GM12878 (cell line): ENCODE results near the gene CD164L2. TPM values are rescaled to one million over a fixed set of nuclear protein-coding genes. Genes with fewer than 3 reads are reported as not detected.

ENCODE experiments used
- BCLAF1 ChIP-seq: fragments of 450-650 bp; IDR thresholded peaks from 2 replicates; pipeline ENCODE4 v1.6.1; 2017; ENCODE audit warnings: antibody characterized with exemption, mild to moderate bottlenecking, moderate library complexity
- HDAC2 ChIP-seq: fragments of 200-600 bp; sonication (generic); IDR thresholded peaks from 2 replicates; pipeline ENCODE4 v1.6.1; 2017
- IKZF2 ChIP-seq, 2 experiments: fragments of 450-650 bp; IDR thresholded peaks; 2 replicates each; pipeline ENCODE4 v1.6.1; 2017; ENCODE audit warnings: mild to moderate bottlenecking in 2 of 2, moderate library complexity in 2 of 2
- JUNB ChIP-seq: IDR thresholded peaks from 2 replicates; pipeline ENCODE4 v1.6.1; 2016; ENCODE audit warnings: antibody characterized with exemption, mild to moderate bottlenecking
- MEF2A ChIP-seq: IDR thresholded peaks from 2 replicates; pipeline ENCODE4 v1.6.1; 2011; ENCODE audit warnings: low read depth, mild to moderate bottlenecking, low read length, moderate library complexity; ENCODE audit not compliant: insufficient read depth
- MTA2 ChIP-seq: fragments of 450-650 bp; IDR thresholded peaks from 2 replicates; pipeline ENCODE4 v1.6.1; 2016; ENCODE audit warnings: low read depth, mild to moderate bottlenecking, moderate library complexity
- NFYA ChIP-seq: IDR thresholded peaks from 2 replicates; pipeline ENCODE4 v1.6.1; 2011; ENCODE audit warnings: low read depth, mild to moderate bottlenecking, low read length, improper control_type of control experiment, borderline replicate concordance
- SKIL ChIP-seq: fragments of 450-650 bp; IDR thresholded peaks from 2 replicates; pipeline ENCODE4 v1.6.1; 2017; ENCODE audit warnings: mild to moderate bottlenecking, low read depth, inconsistent platforms; ENCODE audit not compliant: poor library complexity, severe bottlenecking
- SREBF1 ChIP-seq: IDR thresholded peaks from 2 replicates; pipeline ENCODE4 v1.6.1; 2012; ENCODE audit warnings: mild to moderate bottlenecking, low read length
- ZNF384 ChIP-seq: IDR thresholded peaks from 2 replicates; pipeline ENCODE4 v1.6.1; 2012; ENCODE audit warnings: low read depth, mild to moderate bottlenecking, low read length, improper control_type of control experiment, borderline replicate concordance
- polyA plus RNA-seq, 11 experiments: library from polyadenylated mRNA; depleted of rRNA in 4 of 11; unstranded in 6 of 11; stranded (reverse) in 5 of 11; fragments of >200 nt; fragmentation: Nextera tagmentation in 4 of 11; fragmentation: Illumina TruSeq in 1 of 11; extraction: Ambion mirVana in 4 of 11; extraction: Trizol in 1 of 11; gene quantifications; 1 replicate in 1 of 11; 2 replicates in 10 of 11; pipeline versions ENCODE4 v1.2.1 to v1.2.3, GENCODE V29; 2011 to 2016; ENCODE audit warnings: inconsistent platforms in 2 of 11, missing spikeins in 2 of 11, low read depth in 1 of 11
- total RNA-seq, 4 experiments: library from RNA; depleted of rRNA in 3 of 4; stranded (reverse); fragments of >200 nt in 3 of 4; fragmentation: Illumina TruSeq in 1 of 4; extraction: Trizol in 1 of 4; gene quantifications; 2 replicates each; pipeline versions ENCODE4 v1.2.1 to v1.2.3, GENCODE V29; 2013 to 2021
- TF ChIP-seq, protein P1 (sequence below): fragments of 450-650 bp; IDR thresholded peaks from 2 replicates; pipeline ENCODE4 v1.6.1; 2017; ENCODE audit warnings: mild to moderate bottlenecking, moderate library complexity
- TF ChIP-seq, protein P2 (sequence below): IDR thresholded peaks from 2 replicates; pipeline ENCODE4 v1.6.1; 2011; ENCODE audit warnings: mild to moderate bottlenecking, low read depth, low read length, moderate library complexity; ENCODE audit not compliant: insufficient replicate concordance

Gene CD164L2
- total and polyA plus RNA-seq, 10 of the 15 experiments (the other 5 are each of a cell fraction or from before 2014, with no cell fraction given): not detected

DNA sequence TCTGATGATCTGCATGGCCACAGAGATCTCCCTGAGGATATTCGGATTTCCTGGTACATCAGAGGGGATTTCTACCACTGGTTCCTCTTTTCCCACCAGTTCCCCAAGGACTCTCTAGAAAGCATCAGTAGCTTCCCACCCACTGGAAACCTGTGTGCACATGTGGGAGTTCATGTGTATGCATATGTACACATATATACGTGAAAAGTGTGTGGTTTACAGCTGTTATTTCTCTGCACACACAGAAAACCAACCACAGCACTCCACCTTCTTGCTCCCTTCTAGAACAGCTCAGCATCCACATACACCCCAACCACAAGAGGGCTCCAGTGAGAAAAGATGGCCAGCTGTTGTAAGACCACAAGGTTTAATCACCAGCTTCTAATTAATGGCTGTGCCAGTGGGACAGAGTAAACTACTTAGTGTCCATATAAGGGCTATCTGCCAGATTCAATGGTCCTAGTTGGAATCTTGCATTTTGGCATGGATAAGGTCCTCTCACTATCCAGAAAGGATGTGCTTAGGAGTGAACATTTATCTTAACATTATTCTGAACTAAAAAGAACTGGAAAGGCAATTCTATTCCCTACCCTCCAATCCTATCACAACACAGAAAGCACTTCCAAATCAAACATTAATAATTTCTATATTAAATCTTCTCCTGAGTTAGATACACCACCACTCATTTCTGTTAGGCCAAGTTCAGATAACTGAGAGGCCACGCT lies 33.4 kb upstream of the CD164L2 start (continued):
- TF ChIP-seq, protein P1, sequence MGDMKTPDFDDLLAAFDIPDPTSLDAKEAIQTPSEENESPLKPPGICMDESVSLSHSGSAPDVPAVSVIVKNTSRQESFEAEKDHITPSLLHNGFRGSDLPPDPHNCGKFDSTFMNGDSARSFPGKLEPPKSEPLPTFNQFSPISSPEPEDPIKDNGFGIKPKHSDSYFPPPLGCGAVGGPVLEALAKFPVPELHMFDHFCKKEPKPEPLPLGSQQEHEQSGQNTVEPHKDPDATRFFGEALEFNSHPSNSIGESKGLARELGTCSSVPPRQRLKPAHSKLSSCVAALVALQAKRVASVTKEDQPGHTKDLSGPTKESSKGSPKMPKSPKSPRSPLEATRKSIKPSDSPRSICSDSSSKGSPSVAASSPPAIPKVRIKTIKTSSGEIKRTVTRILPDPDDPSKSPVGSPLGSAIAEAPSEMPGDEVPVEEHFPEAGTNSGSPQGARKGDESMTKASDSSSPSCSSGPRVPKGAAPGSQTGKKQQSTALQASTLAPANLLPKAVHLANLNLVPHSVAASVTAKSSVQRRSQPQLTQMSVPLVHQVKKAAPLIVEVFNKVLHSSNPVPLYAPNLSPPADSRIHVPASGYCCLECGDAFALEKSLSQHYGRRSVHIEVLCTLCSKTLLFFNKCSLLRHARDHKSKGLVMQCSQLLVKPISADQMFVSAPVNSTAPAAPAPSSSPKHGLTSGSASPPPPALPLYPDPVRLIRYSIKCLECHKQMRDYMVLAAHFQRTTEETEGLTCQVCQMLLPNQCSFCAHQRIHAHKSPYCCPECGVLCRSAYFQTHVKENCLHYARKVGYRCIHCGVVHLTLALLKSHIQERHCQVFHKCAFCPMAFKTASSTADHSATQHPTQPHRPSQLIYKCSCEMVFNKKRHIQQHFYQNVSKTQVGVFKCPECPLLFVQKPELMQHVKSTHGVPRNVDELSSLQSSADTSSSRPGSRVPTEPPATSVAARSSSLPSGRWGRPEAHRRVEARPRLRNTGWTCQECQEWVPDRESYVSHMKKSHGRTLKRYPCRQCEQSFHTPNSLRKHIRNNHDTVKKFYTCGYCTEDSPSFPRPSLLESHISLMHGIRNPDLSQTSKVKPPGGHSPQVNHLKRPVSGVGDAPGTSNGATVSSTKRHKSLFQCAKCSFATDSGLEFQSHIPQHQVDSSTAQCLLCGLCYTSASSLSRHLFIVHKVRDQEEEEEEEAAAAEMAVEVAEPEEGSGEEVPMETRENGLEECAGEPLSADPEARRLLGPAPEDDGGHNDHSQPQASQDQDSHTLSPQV: peak; percentile 32; the same call in 1 of the 2 replicates
- TF ChIP-seq, protein P2, sequence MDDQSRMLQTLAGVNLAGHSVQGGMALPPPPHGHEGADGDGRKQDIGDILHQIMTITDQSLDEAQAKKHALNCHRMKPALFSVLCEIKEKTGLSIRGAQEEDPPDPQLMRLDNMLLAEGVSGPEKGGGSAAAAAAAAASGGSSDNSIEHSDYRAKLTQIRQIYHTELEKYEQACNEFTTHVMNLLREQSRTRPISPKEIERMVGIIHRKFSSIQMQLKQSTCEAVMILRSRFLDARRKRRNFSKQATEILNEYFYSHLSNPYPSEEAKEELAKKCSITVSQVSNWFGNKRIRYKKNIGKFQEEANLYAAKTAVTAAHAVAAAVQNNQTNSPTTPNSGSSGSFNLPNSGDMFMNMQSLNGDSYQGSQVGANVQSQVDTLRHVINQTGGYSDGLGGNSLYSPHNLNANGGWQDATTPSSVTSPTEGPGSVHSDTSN: no peak
- TF ChIP-seq IKZF2 (IDR thresholded peaks at IDR 0.05) (peak; percentile 78 to 86), SREBF1 (no peak), NFYA (no peak), SKIL (no peak), MEF2A (peak; percentile 49; the same call in 1 of the 2 replicates), HDAC2 (no peak), MTA2 (peak; percentile 47; the same call in 1 of the 2 replicates), BCLAF1 (no peak), JUNB (no peak), ZNF384 (no peak; the same call in 1 of the 2 replicates)
